WTC11 (cell line): ENCODE measurements around the gene VEPH1. TPM values are rescaled to one million over a fixed set of nuclear protein-coding genes. Genes with fewer than 3 reads are reported as not detected.

ENCODE experiments used
- ATAC-seq: fragments of 200-7000 bp; cut with Tn5 transposase; 2 replicates; pipeline ENCODE4 v1.10.0; 2021; ENCODE audit warnings: mild to moderate bottlenecking, moderate library complexity
- CTCF ChIA-PET: fragments of 300-600 bp; sonication (Branson Sonifier 250); formaldehyde crosslinking; loops from one replicate; lab custom pipeline; 2021; ENCODE audit warnings: antibody characterized with exemption; lab: Charles Lee
- POLR2A ChIA-PET: fragments of 350-600 bp; sonication (Branson Sonifier 250); formaldehyde crosslinking; loops from one replicate; lab custom pipeline; 2021; ENCODE audit warnings: antibody characterized with exemption; lab: Charles Lee
- DNase-seq: peaks from one replicate; pipeline ENCODE4 v3.0.0; 2021; ENCODE audit warnings: low spot score
- H3K27ac Mint-ChIP-seq: 2 replicates; pipeline ENCODE4 v1.8.0; 2021; ENCODE audit warnings: mixed read lengths
- H3K27me3 Mint-ChIP-seq: 2 replicates; pipeline ENCODE4 v1.8.0; 2021; ENCODE audit warnings: low read depth, mild to moderate bottlenecking, moderate library complexity, mixed read lengths
- H3K36me3 Mint-ChIP-seq: 2 replicates; pipeline ENCODE4 v1.8.0; 2021; ENCODE audit warnings: mixed read lengths
- H3K4me1 Mint-ChIP-seq: 2 replicates; pipeline ENCODE4 v1.8.0; 2022; ENCODE audit warnings: mixed read lengths
- H3K4me3 Mint-ChIP-seq: 2 replicates; pipeline ENCODE4 v1.8.0; 2021; ENCODE audit warnings: mild to moderate bottlenecking, moderate library complexity, mixed read lengths
- H3K9me3 Mint-ChIP-seq: 2 replicates; pipeline ENCODE4 v1.8.0; 2021; ENCODE audit warnings: mixed read lengths
- FOXP1 ChIP-seq: sonication (generic); formaldehyde crosslinking; IDR thresholded peaks from 2 replicates; pipeline ENCODE4 v1.8.0; 2022; ENCODE audit warnings: missing genetic modification reagents, mild to moderate bottlenecking, moderate library complexity, borderline replicate concordance
- GABPB1 ChIP-seq: sonication (generic); formaldehyde crosslinking; IDR thresholded peaks from 2 replicates; pipeline ENCODE4 v1.8.1; 2023; ENCODE audit warnings: mild to moderate bottlenecking, missing genetic modification reagents
- GRHL2 ChIP-seq: fragments of 250-450 bp; sonication (Bioruptor Pico); IDR thresholded peaks from 2 replicates; pipeline ENCODE4 v1.8.0; 2022; ENCODE audit warnings: mild to moderate bottlenecking, moderate library complexity; ENCODE audit not compliant: insufficient replicate concordance, severe bottlenecking
- GTF2I ChIP-seq: fragments of 250-450 bp; sonication (Bioruptor Pico); conservative IDR thresholded peaks from 2 replicates; pipeline ENCODE4 v1.4.0; 2021; ENCODE audit warnings: mild to moderate bottlenecking
- MXD4 ChIP-seq: fragments of 250-450 bp; sonication (Bioruptor Pico); IDR thresholded peaks from 2 replicates; pipeline ENCODE4 v1.8.0; 2021; ENCODE audit warnings: mild to moderate bottlenecking, moderate library complexity, borderline replicate concordance
- NFATC4 ChIP-seq: fragments of 250-450 bp; sonication (Bioruptor Pico); IDR thresholded peaks from 2 replicates; pipeline ENCODE4 v1.9.0; 2021; ENCODE audit warnings: mild to moderate bottlenecking
- TEAD1 ChIP-seq: sonication (generic); formaldehyde crosslinking; IDR thresholded peaks from 2 replicates; pipeline ENCODE4 v1.8.0; 2022; ENCODE audit warnings: mild to moderate bottlenecking, missing genetic modification reagents
- TEAD4 ChIP-seq: sonication (generic); formaldehyde crosslinking; IDR thresholded peaks from 2 replicates; pipeline ENCODE4 v1.8.0; 2022; ENCODE audit warnings: mild to moderate bottlenecking, missing genetic modification reagents
- ZBTB21 ChIP-seq: sonication (generic); formaldehyde crosslinking; IDR thresholded peaks from 2 replicates; pipeline ENCODE4 v1.8.1; 2023; ENCODE audit warnings: mild to moderate bottlenecking, missing genetic modification reagents, borderline replicate concordance
- ZNF232 ChIP-seq: sonication (generic); formaldehyde crosslinking; IDR thresholded peaks from 2 replicates; pipeline ENCODE4 v1.8.0; 2022; ENCODE audit warnings: mild to moderate bottlenecking, missing genetic modification reagents
- ZNF416 ChIP-seq: fragments of 250-450 bp; sonication (Bioruptor Pico); IDR thresholded peaks from 2 replicates; pipeline ENCODE4 v1.9.0; 2021; ENCODE audit warnings: mild to moderate bottlenecking, inconsistent platforms
- total RNA-seq: library from RNA; stranded (reverse); gene quantifications from 3 replicates; pipeline ENCODE4 v1.2.3, GENCODE V29; 2021
- TF ChIP-seq, protein P1 (sequence below): sonication (generic); formaldehyde crosslinking; IDR thresholded peaks from 2 replicates; pipeline ENCODE4 v1.8.0; 2022; ENCODE audit warnings: mild to moderate bottlenecking, missing genetic modification reagents
- TF ChIP-seq, protein P2 (sequence below): fragments of 200-600 bp; IDR thresholded peaks from 2 replicates; pipeline ENCODE4 v1.8.0; 2022; ENCODE audit warnings: antibody characterized with exemption
- TF ChIP-seq, protein P3 (sequence below): sonication (generic); formaldehyde crosslinking; IDR thresholded peaks from 2 replicates; pipeline ENCODE4 v1.8.1; 2022; ENCODE audit warnings: missing genetic modification reagents, borderline replicate concordance
- TF ChIP-seq, protein P4 (sequence below): sonication (generic); formaldehyde crosslinking; IDR thresholded peaks from 2 replicates; pipeline ENCODE4 v1.8.1; 2022; ENCODE audit warnings: low read depth, missing genetic modification reagents, borderline replicate concordance
- TF ChIP-seq, protein P5 (sequence below): sonication (generic); formaldehyde crosslinking; IDR thresholded peaks from 2 replicates; pipeline ENCODE4 v1.8.0; 2023; ENCODE audit warnings: mild to moderate bottlenecking, missing genetic modification reagents
- TF ChIP-seq, protein P6 (sequence below): fragments of 250-450 bp; sonication (Bioruptor Pico); IDR thresholded peaks from 2 replicates; pipeline ENCODE4 v1.9.0; 2021; ENCODE audit warnings: mild to moderate bottlenecking
- TF ChIP-seq, protein P7 (sequence below): sonication (generic); formaldehyde crosslinking; IDR thresholded peaks from 2 replicates; pipeline ENCODE4 v1.8.1; 2023; ENCODE audit warnings: mild to moderate bottlenecking, missing genetic modification reagents

Gene VEPH1
- total RNA-seq, 1 experiment from 2014 or later = 10.8 TPM

DNA sequence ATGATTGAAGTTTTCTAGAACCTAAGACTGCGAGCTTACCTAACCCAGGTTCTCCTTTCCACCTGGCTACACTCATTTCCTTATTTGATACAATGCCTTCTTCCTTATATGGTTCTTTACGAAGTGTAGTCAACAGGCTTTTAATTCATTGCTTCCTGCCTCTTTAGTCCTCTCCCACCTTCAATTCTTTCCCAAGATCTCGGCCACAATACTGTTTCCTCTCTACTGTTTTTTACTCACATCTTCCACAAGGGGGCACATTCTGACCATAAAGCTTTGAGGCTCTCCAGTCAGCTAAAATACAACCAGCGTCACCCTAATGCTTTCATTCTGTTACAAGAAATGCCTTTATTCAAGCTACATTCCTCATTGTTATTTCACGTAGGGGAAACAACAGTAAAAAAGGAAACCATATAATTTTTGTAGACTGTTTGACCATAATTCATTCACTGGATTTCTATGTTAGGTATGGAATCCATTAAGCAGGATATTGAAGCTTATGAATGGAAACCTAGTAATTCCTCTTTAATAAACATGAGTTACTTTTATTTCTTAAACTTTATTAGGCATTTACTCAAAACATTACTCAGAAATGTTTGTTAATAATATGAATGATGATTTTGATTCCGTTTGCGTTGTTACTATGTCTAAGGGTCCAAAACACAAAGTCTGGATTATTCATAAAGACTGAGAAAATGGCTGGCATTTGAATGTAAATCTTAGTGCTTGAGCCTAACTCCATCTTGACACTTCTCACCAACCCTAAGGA lies 29.5 kb upstream of the VEPH1 start:
- TF ChIP-seq, protein P1, sequence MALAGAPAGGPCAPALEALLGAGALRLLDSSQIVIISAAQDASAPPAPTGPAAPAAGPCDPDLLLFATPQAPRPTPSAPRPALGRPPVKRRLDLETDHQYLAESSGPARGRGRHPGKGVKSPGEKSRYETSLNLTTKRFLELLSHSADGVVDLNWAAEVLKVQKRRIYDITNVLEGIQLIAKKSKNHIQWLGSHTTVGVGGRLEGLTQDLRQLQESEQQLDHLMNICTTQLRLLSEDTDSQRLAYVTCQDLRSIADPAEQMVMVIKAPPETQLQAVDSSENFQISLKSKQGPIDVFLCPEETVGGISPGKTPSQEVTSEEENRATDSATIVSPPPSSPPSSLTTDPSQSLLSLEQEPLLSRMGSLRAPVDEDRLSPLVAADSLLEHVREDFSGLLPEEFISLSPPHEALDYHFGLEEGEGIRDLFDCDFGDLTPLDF = no peak
- TF ChIP-seq TEAD1 = no peak
- TF ChIP-seq, protein P2, sequence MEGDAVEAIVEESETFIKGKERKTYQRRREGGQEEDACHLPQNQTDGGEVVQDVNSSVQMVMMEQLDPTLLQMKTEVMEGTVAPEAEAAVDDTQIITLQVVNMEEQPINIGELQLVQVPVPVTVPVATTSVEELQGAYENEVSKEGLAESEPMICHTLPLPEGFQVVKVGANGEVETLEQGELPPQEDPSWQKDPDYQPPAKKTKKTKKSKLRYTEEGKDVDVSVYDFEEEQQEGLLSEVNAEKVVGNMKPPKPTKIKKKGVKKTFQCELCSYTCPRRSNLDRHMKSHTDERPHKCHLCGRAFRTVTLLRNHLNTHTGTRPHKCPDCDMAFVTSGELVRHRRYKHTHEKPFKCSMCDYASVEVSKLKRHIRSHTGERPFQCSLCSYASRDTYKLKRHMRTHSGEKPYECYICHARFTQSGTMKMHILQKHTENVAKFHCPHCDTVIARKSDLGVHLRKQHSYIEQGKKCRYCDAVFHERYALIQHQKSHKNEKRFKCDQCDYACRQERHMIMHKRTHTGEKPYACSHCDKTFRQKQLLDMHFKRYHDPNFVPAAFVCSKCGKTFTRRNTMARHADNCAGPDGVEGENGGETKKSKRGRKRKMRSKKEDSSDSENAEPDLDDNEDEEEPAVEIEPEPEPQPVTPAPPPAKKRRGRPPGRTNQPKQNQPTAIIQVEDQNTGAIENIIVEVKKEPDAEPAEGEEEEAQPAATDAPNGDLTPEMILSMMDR = peak; percentile 56
- no peaks in the 10 kb centered on the region for H3K4me1 Mint-ChIP-seq
- DNase-seq = no peak
- H3K4me3 Mint-ChIP-seq = no peak overlapping the region
- H3K36me3 Mint-ChIP-seq = no peaks in the 10 kb centered on the region
- ChIA-PET CTCF (interaction anchor here (0.7 to 4.1 kb wide), 38 partner anchors 11 to 999 kb away, joined by 3 to 132 read pairs (median 4); partner anchors contain the start of genes PTX3, RSRC1 and VEPH1), POLR2A (interaction anchor here (0.6 to 1.9 kb wide), 4 partner anchors 10 to 1647 kb away, joined by 3 to 6 read pairs (median 3); no protein-coding TSS in a partner anchor)
- ATAC-seq = peak; percentile 94
- H3K27me3 Mint-ChIP-seq = no peaks in the 10 kb centered on the region
- no peak overlapping the region for H3K27ac Mint-ChIP-seq
- H3K9me3 Mint-ChIP-seq = 0 out of 2 replicates have a peak, but pooled peaks cover 5% of the 10 kb centered on the region

DNA sequence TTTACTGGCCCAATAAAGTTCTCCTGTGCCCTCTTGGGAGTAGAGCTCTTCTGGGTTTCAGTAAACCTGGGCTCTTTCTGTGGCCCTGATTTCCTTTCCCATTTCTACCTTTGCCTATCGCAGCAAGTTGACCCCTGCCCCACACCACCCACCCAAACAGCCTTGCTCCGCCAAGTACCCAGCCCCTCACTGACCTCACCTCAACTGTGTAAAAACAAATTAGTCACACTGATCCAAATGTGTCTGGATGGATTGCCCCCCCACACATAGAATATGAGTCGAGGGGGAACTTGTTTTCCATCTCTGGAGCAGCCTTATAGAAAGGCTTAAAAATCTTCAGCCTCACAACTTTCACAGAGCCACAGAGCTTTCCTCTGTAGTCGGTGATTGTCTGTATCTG lies 28.6 kb upstream of the VEPH1 start:
- ChIA-PET CTCF (interaction anchor here (0.7 to 4.1 kb wide), 27 partner anchors 12 to 578 kb away, joined by 3 to 132 read pairs (median 5); partner anchors contain the start of genes PTX3, RSRC1 and VEPH1), POLR2A (interaction anchor here (1.0 to 1.9 kb wide), 2 partner anchors 11 to 95 kb away, joined by 3 to 6 read pairs; no protein-coding TSS in a partner anchor)
- Mint-ChIP-seq H3K4me3 (no peak overlapping the region), H3K27me3 (no peaks in the 10 kb centered on the region), H3K36me3 (no peaks in the 10 kb centered on the region), H3K27ac (0 out of 2 replicates have a peak overlapping the region, but pooled peaks have one; percentile 53), H3K4me1 (no peaks in the 10 kb centered on the region), H3K9me3 (0 out of 2 replicates have a peak, but pooled peaks cover 5% of the 10 kb centered on the region)
- no peak for DNase-seq
- ATAC-seq = no peak
- TF ChIP-seq, protein P3, sequence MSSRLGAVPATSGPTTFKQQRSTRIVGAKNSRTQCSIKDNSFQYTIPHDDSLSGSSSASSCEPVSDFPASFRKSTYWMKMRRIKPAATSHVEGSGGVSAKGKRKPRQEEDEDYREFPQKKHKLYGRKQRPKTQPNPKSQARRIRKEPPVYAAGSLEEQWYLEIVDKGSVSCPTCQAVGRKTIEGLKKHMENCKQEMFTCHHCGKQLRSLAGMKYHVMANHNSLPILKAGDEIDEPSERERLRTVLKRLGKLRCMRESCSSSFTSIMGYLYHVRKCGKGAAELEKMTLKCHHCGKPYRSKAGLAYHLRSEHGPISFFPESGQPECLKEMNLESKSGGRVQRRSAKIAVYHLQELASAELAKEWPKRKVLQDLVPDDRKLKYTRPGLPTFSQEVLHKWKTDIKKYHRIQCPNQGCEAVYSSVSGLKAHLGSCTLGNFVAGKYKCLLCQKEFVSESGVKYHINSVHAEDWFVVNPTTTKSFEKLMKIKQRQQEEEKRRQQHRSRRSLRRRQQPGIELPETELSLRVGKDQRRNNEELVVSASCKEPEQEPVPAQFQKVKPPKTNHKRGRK (CRISPR knock-in tag) = no peak
- TF ChIP-seq GABPB1 (CRISPR knock-in tag) (no peak), GRHL2 (no peak), TEAD4 (CRISPR knock-in tag) (no peak), ZNF416 (CRISPR knock-in tag) (no peak), NFATC4 (CRISPR knock-in tag) (no peak), ZBTB21 (no peak), MXD4 (CRISPR knock-in tag) (no peak), ZNF232 (CRISPR knock-in tag) (no peak), FOXP1 (CRISPR knock-in tag) (no peak), GTF2I (no peak)
- TF ChIP-seq, protein P4, sequence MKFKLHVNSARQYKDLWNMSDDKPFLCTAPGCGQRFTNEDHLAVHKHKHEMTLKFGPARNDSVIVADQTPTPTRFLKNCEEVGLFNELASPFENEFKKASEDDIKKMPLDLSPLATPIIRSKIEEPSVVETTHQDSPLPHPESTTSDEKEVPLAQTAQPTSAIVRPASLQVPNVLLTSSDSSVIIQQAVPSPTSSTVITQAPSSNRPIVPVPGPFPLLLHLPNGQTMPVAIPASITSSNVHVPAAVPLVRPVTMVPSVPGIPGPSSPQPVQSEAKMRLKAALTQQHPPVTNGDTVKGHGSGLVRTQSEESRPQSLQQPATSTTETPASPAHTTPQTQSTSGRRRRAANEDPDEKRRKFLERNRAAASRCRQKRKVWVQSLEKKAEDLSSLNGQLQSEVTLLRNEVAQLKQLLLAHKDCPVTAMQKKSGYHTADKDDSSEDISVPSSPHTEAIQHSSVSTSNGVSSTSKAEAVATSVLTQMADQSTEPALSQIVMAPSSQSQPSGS (CRISPR knock-in tag) = no peak
- TF ChIP-seq, protein P5, sequence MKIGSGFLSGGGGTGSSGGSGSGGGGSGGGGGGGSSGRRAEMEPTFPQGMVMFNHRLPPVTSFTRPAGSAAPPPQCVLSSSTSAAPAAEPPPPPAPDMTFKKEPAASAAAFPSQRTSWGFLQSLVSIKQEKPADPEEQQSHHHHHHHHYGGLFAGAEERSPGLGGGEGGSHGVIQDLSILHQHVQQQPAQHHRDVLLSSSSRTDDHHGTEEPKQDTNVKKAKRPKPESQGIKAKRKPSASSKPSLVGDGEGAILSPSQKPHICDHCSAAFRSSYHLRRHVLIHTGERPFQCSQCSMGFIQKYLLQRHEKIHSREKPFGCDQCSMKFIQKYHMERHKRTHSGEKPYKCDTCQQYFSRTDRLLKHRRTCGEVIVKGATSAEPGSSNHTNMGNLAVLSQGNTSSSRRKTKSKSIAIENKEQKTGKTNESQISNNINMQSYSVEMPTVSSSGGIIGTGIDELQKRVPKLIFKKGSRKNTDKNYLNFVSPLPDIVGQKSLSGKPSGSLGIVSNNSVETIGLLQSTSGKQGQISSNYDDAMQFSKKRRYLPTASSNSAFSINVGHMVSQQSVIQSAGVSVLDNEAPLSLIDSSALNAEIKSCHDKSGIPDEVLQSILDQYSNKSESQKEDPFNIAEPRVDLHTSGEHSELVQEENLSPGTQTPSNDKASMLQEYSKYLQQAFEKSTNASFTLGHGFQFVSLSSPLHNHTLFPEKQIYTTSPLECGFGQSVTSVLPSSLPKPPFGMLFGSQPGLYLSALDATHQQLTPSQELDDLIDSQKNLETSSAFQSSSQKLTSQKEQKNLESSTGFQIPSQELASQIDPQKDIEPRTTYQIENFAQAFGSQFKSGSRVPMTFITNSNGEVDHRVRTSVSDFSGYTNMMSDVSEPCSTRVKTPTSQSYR (CRISPR knock-in tag) = no peak
- TF ChIP-seq, protein P6, sequence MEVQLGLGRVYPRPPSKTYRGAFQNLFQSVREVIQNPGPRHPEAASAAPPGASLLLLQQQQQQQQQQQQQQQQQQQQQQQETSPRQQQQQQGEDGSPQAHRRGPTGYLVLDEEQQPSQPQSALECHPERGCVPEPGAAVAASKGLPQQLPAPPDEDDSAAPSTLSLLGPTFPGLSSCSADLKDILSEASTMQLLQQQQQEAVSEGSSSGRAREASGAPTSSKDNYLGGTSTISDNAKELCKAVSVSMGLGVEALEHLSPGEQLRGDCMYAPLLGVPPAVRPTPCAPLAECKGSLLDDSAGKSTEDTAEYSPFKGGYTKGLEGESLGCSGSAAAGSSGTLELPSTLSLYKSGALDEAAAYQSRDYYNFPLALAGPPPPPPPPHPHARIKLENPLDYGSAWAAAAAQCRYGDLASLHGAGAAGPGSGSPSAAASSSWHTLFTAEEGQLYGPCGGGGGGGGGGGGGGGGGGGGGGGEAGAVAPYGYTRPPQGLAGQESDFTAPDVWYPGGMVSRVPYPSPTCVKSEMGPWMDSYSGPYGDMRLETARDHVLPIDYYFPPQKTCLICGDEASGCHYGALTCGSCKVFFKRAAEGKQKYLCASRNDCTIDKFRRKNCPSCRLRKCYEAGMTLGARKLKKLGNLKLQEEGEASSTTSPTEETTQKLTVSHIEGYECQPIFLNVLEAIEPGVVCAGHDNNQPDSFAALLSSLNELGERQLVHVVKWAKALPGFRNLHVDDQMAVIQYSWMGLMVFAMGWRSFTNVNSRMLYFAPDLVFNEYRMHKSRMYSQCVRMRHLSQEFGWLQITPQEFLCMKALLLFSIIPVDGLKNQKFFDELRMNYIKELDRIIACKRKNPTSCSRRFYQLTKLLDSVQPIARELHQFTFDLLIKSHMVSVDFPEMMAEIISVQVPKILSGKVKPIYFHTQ (CRISPR knock-in tag) = no peak
- TF ChIP-seq, protein P7, sequence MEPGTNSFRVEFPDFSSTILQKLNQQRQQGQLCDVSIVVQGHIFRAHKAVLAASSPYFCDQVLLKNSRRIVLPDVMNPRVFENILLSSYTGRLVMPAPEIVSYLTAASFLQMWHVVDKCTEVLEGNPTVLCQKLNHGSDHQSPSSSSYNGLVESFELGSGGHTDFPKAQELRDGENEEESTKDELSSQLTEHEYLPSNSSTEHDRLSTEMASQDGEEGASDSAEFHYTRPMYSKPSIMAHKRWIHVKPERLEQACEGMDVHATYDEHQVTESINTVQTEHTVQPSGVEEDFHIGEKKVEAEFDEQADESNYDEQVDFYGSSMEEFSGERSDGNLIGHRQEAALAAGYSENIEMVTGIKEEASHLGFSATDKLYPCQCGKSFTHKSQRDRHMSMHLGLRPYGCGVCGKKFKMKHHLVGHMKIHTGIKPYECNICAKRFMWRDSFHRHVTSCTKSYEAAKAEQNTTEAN = no peak
